ENCODE data around the gene SPDYC. TPM values are rescaled to one million over a fixed set of nuclear protein-coding genes. Genes with fewer than 3 reads are reported as not detected.

The SPDYC gene
- total RNA-seq, 1 experiment from 2014 or later = 1.2 TPM

DNA sequence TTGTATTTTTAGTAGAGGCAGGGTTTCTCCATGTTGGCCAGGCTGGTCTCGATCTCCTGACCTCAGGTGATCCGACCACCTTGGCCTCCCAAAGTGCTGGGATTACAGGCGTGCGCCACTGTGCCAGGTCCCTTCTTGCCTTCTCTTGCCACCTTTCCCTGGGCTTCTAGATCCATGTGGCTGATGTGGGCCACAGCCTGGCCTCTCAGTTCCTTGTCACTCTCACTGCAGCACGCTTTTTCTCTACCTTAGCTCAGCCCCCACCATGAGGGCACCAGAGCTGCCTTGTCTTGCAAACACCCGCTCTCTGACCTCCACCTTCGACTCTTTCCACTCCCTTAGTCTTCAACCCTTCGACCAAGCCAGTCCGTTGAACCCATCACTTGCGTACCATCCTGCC, 19.2 kb downstream of the SPDYC start:
- DNase-seq (ENCODE audit: low read depth, low spot score) (no peak), ATAC-seq (no peak)
- Histone ChIP-seq H3K4me3 (replicated peaks in 1 of 2; ENCODE audit: low read depth in 1 of 2, low read length in 2 of 2) (no peak overlapping the region), H3K9me3 (ENCODE audit: control insufficient read depth in 1 of 2, insufficient read depth in 1 of 2, low read depth in 1 of 2, low read length in 2 of 2) (no peaks in the 10 kb centered on the region), H3K27ac (ENCODE audit: low read depth, low read length) (no peak overlapping the region), H3K4me2 (ENCODE audit: low read length) (no peak overlapping the region), H3K27me3 (ENCODE audit: insufficient read depth, low read length) (no peaks in the 10 kb centered on the region), H3K9me2 (ENCODE audit: insufficient read depth) (no peaks in the 10 kb centered on the region), H3K79me2 (ENCODE audit: insufficient read depth, low read length) (peaks cover 29% of the 10 kb centered on the region), H2AFZ (ENCODE audit: low read depth, low read length, poor library complexity, severe bottlenecking) (no peak overlapping the region), H4K20me1 (ENCODE audit: insufficient read depth) (no peaks in the 10 kb centered on the region), H3K9ac (ENCODE audit: low read length) (no peak overlapping the region), H3K36me3 (ENCODE audit: control insufficient read depth in 1 of 2, insufficient read depth in 2 of 2, low read length in 2 of 2) (peaks cover 28 to 54% of the 10 kb centered on the region in 2 experiments), H3K4me1 (ENCODE audit: control insufficient read depth in 1 of 2, insufficient read depth in 2 of 2, low read length in 2 of 2) (peaks cover 4 to 7% of the 10 kb centered on the region in 2 experiments; a peak in 2 of 4 replicates)
- ChIA-PET POLR2A (no interaction called here), RAD21 (ENCODE audit: low non-redundant PET in 1 of 2, low total read pairs in 2 of 2, uncharacterized antibody in 2 of 2, unreplicated experiment in 2 of 2) (no interaction called here), CTCF (no interaction called here)
- intact Hi-C loops (cut with micrococcal nuclease) = no loop called here
- no TSS peak for BruUV-seq (replicated peaks)
- TF ChIP-seq FOSL1 (IDR thresholded peaks at IDR 0.05; ENCODE audit: low read depth) (no peak), ZFX (IDR thresholded peaks at IDR 0.05) (no peak), YY1 (IDR thresholded peaks at IDR 0.05; ENCODE audit: extremely low read depth, insufficient replicate concordance, low read depth, low read length) (no peak), EZH2 (IDR thresholded peaks at IDR 0.05) (no peak), SP1 (IDR thresholded peaks at IDR 0.05; ENCODE audit: low read depth) (no peak), ATF3 (IDR thresholded peaks at IDR 0.05) (no peak), RAD21 (IDR thresholded peaks at IDR 0.05; ENCODE audit: low read depth) (no peak)

DNA sequence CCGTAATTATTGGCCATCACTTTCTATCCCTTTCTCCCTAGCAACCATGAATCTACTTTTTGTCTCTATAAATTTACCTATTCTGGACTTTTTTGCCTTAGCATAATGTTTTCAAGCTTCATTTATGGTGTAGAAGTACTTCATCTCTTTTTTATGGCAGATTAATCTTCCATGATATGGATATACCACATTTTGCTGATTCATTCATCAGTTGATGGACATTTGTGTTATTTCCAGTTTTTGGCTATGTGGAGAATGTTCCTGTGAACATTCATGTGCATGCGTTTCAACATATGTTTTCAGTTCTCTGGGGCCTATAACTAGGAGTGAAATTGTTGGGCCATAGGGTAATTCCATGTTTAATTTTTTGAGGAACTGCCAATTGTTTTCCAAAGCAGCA, 24.5 kb downstream of the SPDYC start:
- DNase-seq (ENCODE audit: low read depth, low spot score) (no peak), ATAC-seq (no peak)
- Histone ChIP-seq H3K9me2 (ENCODE audit: insufficient read depth) (no peaks in the 10 kb centered on the region), H3K9me3 (ENCODE audit: control insufficient read depth in 1 of 2, insufficient read depth in 1 of 2, low read depth in 1 of 2, low read length in 2 of 2) (no peaks in the 10 kb centered on the region), H3K79me2 (ENCODE audit: insufficient read depth, low read length) (peaks cover 28% of the 10 kb centered on the region), H4K20me1 (ENCODE audit: insufficient read depth) (no peaks in the 10 kb centered on the region), H3K36me3 (ENCODE audit: control insufficient read depth in 1 of 2, insufficient read depth in 2 of 2, low read length in 2 of 2) (peaks cover 35 to 41% of the 10 kb centered on the region in 2 experiments), H3K4me2 (ENCODE audit: low read length) (no peak overlapping the region), H3K4me3 (replicated peaks in 1 of 2; ENCODE audit: low read depth in 1 of 2, low read length in 2 of 2) (no peak overlapping the region), H3K27me3 (ENCODE audit: insufficient read depth, low read length) (no peaks in the 10 kb centered on the region), H2AFZ (ENCODE audit: low read depth, low read length, poor library complexity, severe bottlenecking) (no peak overlapping the region), H3K4me1 (ENCODE audit: control insufficient read depth in 1 of 2, insufficient read depth in 2 of 2, low read length in 2 of 2) (no peaks in the 10 kb centered on the region), H3K9ac (ENCODE audit: low read length) (no peak overlapping the region), H3K27ac (ENCODE audit: low read depth, low read length) (no peak overlapping the region)
- TF ChIP-seq SIN3A (IDR thresholded peaks at IDR 0.05; ENCODE audit: low read depth) (no peak), SRF (IDR thresholded peaks at IDR 0.05; ENCODE audit: low read depth) (no peak), ZFX (IDR thresholded peaks at IDR 0.05) (no peak), YY1 (IDR thresholded peaks at IDR 0.05; ENCODE audit: extremely low read depth, insufficient replicate concordance, low read depth, low read length) (no peak), ELF1 (IDR thresholded peaks at IDR 0.05; ENCODE audit: borderline replicate concordance, low read depth) (no peak)
- TF ChIP-seq, protein P1, sequence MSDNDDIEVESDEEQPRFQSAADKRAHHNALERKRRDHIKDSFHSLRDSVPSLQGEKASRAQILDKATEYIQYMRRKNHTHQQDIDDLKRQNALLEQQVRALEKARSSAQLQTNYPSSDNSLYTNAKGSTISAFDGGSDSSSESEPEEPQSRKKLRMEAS (IDR thresholded peaks at IDR 0.05) = no peak
- RAD21 ChIA-PET (ENCODE audit: low non-redundant PET in 1 of 2, low total read pairs in 2 of 2, uncharacterized antibody in 2 of 2, unreplicated experiment in 2 of 2) = no interaction called here
- BruUV-seq (replicated peaks) = TSS peak; percentile 9
- CTCF ChIA-PET = no interaction called here
- intact Hi-C loops (cut with micrococcal nuclease) = no loop called here
- POLR2A ChIA-PET = no interaction called here

All from HCT116 (cell line).